ENCODE data around the gene PRKCB.

Gene PRKCB

DNA sequence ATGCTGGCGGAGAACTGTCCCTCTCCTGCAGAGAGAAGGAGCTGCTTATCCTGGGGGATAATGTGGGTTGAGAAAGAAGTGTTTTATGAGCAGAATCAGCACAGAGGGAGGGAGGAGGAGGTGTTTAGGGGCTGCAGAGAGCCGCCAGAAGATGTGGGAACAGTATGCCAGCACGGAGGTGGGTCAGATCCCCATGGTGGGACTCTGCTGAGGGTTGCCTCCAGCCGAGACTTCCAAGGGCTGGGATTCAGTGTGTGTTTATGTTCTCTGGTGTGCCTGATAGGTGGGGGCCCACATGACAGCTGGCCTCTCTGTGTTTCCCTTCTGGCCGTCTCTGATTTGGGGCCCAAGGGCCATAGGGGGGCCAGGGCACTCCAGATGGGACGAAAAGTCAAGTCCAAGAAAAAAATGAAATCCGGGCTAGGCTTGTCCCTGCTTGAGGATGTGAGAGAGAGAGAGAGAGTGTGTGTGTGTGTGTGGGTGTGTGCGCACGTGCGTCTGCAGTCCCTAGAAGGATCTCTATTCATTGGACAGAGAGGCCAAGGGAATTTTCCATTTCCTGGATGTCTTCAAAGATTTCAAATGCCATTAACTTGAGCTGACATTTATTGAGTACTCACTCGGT lies 21.6 kb downstream of the PRKCB start:
- TF ChIP-seq EZH2phosphoT487 (IDR thresholded peaks at IDR 0.05; ENCODE audit: borderline replicate concordance) = no peak
- TF ChIP-seq, protein P1, sequence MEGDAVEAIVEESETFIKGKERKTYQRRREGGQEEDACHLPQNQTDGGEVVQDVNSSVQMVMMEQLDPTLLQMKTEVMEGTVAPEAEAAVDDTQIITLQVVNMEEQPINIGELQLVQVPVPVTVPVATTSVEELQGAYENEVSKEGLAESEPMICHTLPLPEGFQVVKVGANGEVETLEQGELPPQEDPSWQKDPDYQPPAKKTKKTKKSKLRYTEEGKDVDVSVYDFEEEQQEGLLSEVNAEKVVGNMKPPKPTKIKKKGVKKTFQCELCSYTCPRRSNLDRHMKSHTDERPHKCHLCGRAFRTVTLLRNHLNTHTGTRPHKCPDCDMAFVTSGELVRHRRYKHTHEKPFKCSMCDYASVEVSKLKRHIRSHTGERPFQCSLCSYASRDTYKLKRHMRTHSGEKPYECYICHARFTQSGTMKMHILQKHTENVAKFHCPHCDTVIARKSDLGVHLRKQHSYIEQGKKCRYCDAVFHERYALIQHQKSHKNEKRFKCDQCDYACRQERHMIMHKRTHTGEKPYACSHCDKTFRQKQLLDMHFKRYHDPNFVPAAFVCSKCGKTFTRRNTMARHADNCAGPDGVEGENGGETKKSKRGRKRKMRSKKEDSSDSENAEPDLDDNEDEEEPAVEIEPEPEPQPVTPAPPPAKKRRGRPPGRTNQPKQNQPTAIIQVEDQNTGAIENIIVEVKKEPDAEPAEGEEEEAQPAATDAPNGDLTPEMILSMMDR (conservative IDR thresholded peaks at IDR 0.05; ENCODE audit: low read length) = no peak
- H3F3A ChIP-seq (ENCODE audit: low read depth) = no peaks in the 10 kb centered on the region
- no peak overlapping the region for H3K4me3 ChIP-seq (ENCODE audit: low read length, poor library complexity, severe bottlenecking)
- no peaks in the 10 kb centered on the region for H3K27me3 ChIP-seq (ENCODE audit: insufficient read depth, low read length, poor library complexity, severe bottlenecking)
- peaks cover 99% of the 10 kb centered on the region for H3K79me2 ChIP-seq (ENCODE audit: insufficient read depth, low read length)
- no peaks in the 10 kb centered on the region for H4K20me1 ChIP-seq (ENCODE audit: insufficient read depth, low read length, poor library complexity, severe bottlenecking)
- H3K9me2 ChIP-seq (replicated peaks; ENCODE audit: low read depth, low read length) = no peaks in the 10 kb centered on the region
- no peaks in the 10 kb centered on the region for H3K9me3 ChIP-seq (ENCODE audit: insufficient read depth, low read depth, low read length)
- no peak overlapping the region for H3K4me2 ChIP-seq (ENCODE audit: low read depth, low read length, poor library complexity, severe bottlenecking)
- H2AFZ ChIP-seq (ENCODE audit: low read length) = no peak overlapping the region
- peaks cover 42% of the 10 kb centered on the region for H3K4me1 ChIP-seq (ENCODE audit: insufficient read depth, low read length, poor library complexity, severe bottlenecking)
- no peak overlapping the region for H3K9ac ChIP-seq (ENCODE audit: low read depth, low read length, poor library complexity, severe bottlenecking)
- no peaks in the 10 kb centered on the region for H3K36me3 ChIP-seq (ENCODE audit: insufficient read depth, low read length)

DNA sequence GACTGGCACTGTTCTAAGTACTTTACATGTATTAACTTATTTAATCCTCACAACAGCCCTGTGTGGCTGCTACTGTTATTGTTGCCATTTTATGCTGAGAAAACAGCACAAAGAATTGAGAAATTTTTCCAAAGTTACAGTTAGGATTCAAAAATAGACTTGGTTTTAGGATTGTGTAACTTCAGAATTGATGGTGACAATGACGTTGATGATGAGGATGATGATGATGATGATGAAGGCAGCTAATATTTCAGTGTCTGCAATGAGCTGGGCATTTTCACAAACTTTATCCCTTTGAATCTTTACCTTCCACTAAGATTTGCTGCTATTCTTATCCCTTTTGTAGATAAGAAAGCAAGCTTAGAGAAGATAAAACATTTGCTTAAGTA lies 22.1 kb downstream of the PRKCB start:
- Histone ChIP-seq H4K20me1 (ENCODE audit: insufficient read depth, low read length, poor library complexity, severe bottlenecking) (no peaks in the 10 kb centered on the region), H3K36me3 (ENCODE audit: insufficient read depth, low read length) (no peaks in the 10 kb centered on the region), H3K4me1 (ENCODE audit: insufficient read depth, low read length, poor library complexity, severe bottlenecking) (peaks cover 46% of the 10 kb centered on the region), H3K9me2 (replicated peaks; ENCODE audit: low read depth, low read length) (no peaks in the 10 kb centered on the region), H3K9me3 (ENCODE audit: insufficient read depth, low read depth, low read length) (no peaks in the 10 kb centered on the region), H3F3A (ENCODE audit: low read depth) (no peaks in the 10 kb centered on the region), H3K4me3 (ENCODE audit: low read length, poor library complexity, severe bottlenecking) (no peak overlapping the region), H3K4me2 (ENCODE audit: low read depth, low read length, poor library complexity, severe bottlenecking) (no peak overlapping the region), H2AFZ (ENCODE audit: low read length) (no peak overlapping the region), H3K27me3 (ENCODE audit: insufficient read depth, low read length, poor library complexity, severe bottlenecking) (no peaks in the 10 kb centered on the region), H3K9ac (ENCODE audit: low read depth, low read length, poor library complexity, severe bottlenecking) (no peak overlapping the region), H3K79me2 (ENCODE audit: insufficient read depth, low read length) (peaks cover 99% of the 10 kb centered on the region)
- TF ChIP-seq, protein P1 (conservative IDR thresholded peaks at IDR 0.05; ENCODE audit: low read length) = no peak
- no peak for TF ChIP-seq EZH2phosphoT487 (IDR thresholded peaks at IDR 0.05; ENCODE audit: borderline replicate concordance)

DNA sequence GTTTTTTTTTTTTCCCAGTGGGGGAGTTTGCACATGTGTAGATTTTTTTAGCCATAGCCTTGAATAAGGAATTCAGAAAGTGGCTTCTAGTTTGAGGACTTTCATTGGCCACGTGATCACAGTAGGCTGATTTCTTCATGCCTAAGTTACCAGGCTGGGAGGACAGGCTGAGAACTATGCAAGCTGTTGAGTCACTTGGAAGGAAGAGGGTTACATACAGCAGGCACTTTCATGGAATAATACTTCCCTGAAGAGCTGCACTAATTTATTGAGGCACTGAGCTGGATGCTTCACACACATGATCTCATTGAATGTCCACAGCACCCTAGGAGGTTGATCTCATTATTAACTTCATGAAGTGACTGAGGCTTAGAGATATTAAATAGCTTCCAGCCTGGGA lies 22.8 kb downstream of the PRKCB start:
- Histone ChIP-seq H3K4me1 (ENCODE audit: insufficient read depth, low read length, poor library complexity, severe bottlenecking) (peaks cover 47% of the 10 kb centered on the region), H3K4me3 (ENCODE audit: low read length, poor library complexity, severe bottlenecking) (no peak overlapping the region), H2AFZ (ENCODE audit: low read length) (no peak overlapping the region), H4K20me1 (ENCODE audit: insufficient read depth, low read length, poor library complexity, severe bottlenecking) (no peaks in the 10 kb centered on the region), H3K9me2 (replicated peaks; ENCODE audit: low read depth, low read length) (no peaks in the 10 kb centered on the region), H3K79me2 (ENCODE audit: insufficient read depth, low read length) (peaks cover 96% of the 10 kb centered on the region), H3K27me3 (ENCODE audit: insufficient read depth, low read length, poor library complexity, severe bottlenecking) (no peaks in the 10 kb centered on the region), H3K9ac (ENCODE audit: low read depth, low read length, poor library complexity, severe bottlenecking) (no peak overlapping the region), H3K9me3 (ENCODE audit: insufficient read depth, low read depth, low read length) (no peaks in the 10 kb centered on the region), H3K4me2 (ENCODE audit: low read depth, low read length, poor library complexity, severe bottlenecking) (no peak overlapping the region), H3F3A (ENCODE audit: low read depth) (no peaks in the 10 kb centered on the region), H3K36me3 (ENCODE audit: insufficient read depth, low read length) (no peaks in the 10 kb centered on the region)
- TF ChIP-seq, protein P1 (conservative IDR thresholded peaks at IDR 0.05; ENCODE audit: low read length) = no peak
- no peak for TF ChIP-seq EZH2phosphoT487 (IDR thresholded peaks at IDR 0.05; ENCODE audit: borderline replicate concordance)
